T-helper 2 cell (primary cell): ENCODE data around the gene CAMK2A.

Experiments used
- DNase-seq, 5 experiments: peaks; one replicate each; pipeline versions ENCODE4 v3.0.0 to v3.0.0-alpha.2; 2012 to 2022

Gene CAMK2A

DNA sequence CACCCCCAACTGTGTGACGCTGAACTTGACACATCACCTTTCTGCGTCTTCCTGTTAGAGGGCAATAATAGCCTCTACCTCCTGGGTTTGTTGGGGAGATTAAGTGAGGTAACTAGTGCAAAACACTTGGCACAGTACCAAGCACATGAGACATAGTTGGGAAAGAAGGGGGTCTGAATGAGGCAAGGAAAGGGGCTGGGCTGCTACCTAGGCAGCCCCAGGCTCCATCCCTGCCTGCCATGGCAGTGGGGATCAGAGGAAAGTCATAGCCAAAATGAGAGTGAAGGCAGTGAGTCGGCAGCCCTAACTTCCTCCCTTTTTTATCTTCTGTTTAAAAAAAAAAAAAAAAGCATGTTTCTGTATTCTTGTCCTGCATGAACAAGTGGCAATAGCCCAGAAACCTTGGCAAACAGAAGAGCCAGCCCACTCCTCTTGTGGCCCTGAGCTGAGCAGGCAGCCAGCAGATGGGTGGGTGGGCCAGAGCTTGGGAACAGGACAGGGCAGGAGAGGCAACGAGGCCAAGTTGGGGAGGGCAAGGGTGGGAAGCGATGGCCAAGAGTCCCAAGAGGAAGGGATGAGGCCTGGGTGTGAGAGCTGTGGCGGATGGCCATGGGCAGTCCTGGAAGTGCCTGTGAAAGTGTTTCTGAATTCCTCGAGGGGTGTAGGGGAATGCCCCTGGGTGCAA lies 11.4 kb downstream of the CAMK2A start:
- DNase-seq, result no peak

DNA sequence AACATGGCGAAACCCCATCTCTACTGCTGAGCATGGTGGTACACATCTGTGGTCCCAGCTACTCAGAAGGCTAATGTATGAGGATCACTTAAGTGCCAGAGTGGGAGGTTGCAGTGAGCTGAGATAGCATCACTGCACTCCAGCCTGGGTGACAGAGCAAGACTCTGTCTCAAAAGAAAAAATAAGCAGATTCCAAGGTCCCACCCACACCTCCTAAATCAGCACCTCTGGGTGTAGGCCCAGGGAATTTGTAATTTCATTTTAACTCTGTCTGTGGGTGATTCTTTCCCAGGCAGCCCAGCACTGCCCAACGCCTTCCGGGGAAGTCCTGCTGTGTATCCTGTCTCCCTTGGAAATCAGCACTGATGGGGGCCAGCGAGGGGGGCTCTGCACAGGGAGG lies 12.5 kb downstream of the CAMK2A start:
- DNase-seq, result no peak

DNA sequence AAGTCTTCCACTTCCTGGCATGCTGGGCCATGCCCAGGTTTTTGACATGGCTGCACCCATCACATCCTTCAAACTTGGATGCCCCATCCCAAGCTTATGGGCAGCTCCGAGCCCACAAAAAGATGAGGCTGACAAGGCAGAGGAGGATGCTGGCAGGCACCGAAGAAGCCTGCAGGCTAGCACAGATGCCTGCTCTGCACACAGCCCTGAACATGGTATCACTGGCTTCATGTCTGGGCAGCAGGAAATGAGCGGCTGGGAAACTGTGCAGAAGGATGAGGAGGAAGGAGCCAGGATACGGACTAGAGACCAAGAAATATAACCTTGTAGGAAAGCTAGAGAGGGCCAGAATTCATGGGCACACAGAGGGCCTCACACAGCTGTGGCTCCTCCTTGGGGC lies 14.8 kb downstream of the CAMK2A start:
- DNase-seq, result no peak

- DNase-seq, result no peak
These were observed 17.0 kb downstream of the CAMK2A start for GRCh38 chr5:150272531-150272930.

GRCh38 chr5:150271923-150272322 lies 17.6 kb downstream of the CAMK2A start:
- no peak for DNase-seq

GRCh38 chr5:150271296-150271692 lies 18.3 kb downstream of the CAMK2A start:
- DNase-seq, result no peak

GRCh38 chr5:150270541-150271295 lies 18.9 kb downstream of the CAMK2A start:
- no peak for DNase-seq

DNA sequence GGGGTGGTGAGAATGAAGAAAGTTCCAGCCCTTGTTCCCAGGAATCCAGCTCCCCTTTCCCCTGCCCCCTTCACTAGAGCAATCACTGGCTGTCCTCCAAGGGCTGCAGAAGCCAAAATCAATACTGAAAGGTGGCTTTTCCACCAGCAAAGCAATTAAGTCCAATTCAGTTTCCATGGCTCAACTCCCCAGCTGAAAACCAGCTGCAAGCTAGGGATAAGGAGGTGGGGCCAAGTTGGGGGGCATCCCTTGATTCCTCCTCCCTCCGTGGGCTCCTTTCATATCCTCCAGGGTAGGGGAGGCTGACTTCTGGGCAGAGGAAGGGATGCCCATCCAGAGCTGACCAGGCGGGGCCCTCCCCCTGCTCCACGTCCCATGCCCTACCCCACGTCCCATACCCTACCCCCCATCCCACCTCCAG lies 22.7 kb downstream of the CAMK2A start:
- DNase-seq, result no peak

- no peak for DNase-seq
These were observed 23.6 kb downstream of the CAMK2A start for GRCh38 chr5:150265870-150266383.

GRCh38 chr5:150264667-150265603 lies 24.6 kb downstream of the CAMK2A start:
- no peak for DNase-seq

- no peak for DNase-seq
These were observed 25.6 kb downstream of the CAMK2A start for GRCh38 chr5:150263801-150264621.

DNA sequence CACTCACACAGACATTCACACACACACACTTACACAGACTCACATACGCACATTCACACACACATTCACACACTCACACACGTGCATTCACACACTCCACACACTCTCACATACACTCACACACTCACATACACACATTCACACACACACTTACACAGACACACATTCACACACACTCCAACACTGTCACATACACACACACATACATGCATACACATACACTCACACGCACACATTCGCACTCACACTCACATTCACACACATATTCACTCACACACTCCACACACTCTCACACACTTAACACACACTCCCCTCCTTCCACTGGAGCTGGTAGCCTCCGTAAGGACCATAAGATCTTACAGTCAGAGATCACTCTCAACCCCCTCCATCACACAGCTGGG lies 26.2 kb downstream of the CAMK2A start:
- DNase-seq, result no peak

DNA sequence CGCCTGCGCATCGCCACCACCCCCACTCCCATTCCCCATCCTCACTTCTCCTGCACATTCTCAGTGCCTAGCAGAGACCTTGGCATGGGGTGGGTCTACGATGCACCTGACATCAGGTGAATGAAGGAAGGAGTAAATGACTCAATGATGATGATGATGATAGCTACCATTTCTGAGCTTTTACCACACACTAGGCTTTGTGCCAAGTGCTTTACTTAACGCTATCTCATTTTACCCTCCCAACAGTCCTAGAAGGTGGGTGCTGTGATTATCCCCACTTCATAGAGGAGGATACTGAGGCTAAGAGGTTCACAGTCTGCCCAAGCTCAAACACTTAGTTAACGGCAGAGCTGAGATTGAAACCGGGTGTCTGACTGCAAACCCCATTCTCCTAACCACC lies 27.1 kb downstream of the CAMK2A start:
- no peak for DNase-seq

- DNase-seq, result no peak
These were observed 28.3 kb downstream of the CAMK2A start for GRCh38 chr5:150261231-150261630.

GRCh38 chr5:150258130-150258529 lies 31.4 kb downstream of the CAMK2A start:
- DNase-seq, result no peak

GRCh38 chr5:150257424-150257823 lies 32.1 kb downstream of the CAMK2A start:
- DNase-seq, result no peak

DNA sequence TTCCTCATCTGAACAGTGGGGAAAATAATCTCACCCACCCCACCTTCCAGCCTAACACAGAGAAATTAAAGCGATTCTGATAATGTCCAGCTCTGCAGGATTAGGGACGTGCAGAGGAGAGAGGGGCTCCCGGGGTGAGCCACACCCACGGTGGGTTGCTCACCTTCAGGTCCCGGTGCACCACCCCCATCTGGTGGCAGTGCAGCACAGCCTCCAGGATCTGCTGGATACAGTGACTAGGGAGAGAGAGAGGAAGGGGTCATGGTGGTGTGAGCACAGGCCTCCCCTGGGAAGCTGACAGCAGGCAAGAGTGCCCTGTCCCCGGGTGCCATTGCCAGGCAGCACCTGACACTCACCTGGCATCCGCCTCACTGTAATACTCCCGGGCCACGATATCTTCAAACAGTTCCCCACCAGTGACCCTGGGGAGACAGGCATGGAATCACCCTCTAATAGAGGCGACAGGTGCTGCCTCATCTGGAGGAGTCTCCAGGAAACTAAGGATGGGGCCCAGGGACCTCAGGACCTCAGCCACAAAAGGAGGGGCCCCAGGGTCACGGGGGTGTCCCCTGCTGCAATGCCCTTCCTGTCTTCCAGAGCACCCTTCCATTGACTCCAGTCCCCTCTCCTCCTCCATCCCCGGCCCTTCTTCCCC lies 33.0 kb downstream of the CAMK2A start:
- no peak for DNase-seq

DNA sequence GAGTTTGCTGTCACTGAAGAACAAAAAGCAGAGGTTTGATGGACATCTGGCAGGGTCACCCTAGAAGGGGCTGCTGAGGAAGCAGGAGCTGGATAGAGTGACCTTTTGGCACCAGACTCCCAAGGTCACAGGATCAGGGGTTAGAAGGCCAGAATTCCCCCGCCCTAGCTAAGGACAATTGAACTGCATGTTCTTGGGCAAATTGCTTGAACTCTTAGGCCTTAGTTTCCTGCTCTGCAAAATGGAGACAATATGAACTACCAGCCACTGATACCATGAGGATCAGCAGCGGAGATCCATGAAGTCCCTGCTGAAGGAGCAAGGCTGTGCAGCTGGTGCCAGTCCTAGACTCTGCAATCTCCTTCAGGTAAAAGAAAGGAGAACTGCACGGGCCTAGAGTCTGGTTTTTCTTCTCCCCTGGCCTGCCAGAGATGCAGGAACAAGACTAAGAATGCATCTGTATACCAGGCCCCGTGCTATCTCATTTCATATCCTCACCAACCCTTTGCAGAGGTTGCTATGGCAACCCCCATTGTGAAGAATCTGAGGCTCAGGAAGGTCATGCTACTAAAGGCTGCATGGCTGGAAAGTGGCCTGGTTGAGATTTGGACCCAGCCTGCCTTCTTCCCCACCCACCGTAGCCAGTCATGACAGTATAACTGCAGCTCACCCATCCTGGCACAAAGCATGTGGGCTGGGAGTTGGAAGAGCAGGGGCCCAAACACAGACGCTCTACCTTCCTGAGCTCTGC lies 33.7 kb downstream of the CAMK2A start:
- no peak for DNase-seq

DNA sequence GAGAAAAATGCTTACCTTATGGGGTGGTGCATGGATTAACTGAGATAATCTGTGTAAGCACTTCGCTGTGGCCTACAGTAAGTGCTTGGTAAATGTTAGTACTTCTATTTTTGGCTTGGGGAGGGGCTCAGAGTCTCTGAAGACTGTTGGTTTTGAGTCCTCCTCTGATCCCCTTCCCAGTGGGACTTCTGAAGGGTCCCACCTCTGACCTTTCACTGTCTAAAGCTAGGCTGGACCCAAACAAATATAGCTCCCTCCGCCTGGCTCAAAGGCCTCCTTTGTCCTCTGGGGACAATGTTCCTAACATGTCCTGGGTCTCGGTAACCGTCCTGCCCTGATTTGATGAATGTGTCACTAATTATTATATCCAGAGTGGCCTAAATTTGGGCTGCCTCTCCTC lies 34.8 kb downstream of the CAMK2A start:
- DNase-seq, result no peak

GRCh38 chr5:150254363-150254762 lies 35.2 kb downstream of the CAMK2A start:
- no peak for DNase-seq
